MM.1S (cell line): Measurements from ENCODE around the gene UCN2.

Experiments
- DNase-seq: peaks from one replicate; pipeline ENCODE4 v3.0.0-alpha.2; 2015
- H2AFZ ChIP-seq: fragments of 300-600 bp; sonication (generic); 2 replicates; pipeline ENCODE4 v1.6.0; 2016; ENCODE audit warnings: antibody characterized with exemption, low read length
- H3F3A ChIP-seq: fragments of 300-600 bp; sonication (generic); 2 replicates; pipeline ENCODE4 v1.6.1; 2016; ENCODE audit warnings: mild to moderate bottlenecking, antibody characterized with exemption, low read length, moderate library complexity, mixed read lengths; ENCODE audit not compliant: insufficient read depth
- H3K27ac ChIP-seq: fragments of 300-600 bp; sonication (generic); 2 replicates; pipeline ENCODE4 v1.5.1; 2016; ENCODE audit warnings: mild to moderate bottlenecking, low read length
- H3K27me3 ChIP-seq: fragments of 300-600 bp; sonication (generic); replicated peaks from 2 replicates; pipeline ENCODE4 v1.6.0; 2016; ENCODE audit warnings: low read length; ENCODE audit not compliant: insufficient read depth
- H3K36me3 ChIP-seq: fragments of 300-600 bp; sonication (generic); replicated peaks from 2 replicates; pipeline ENCODE4 v1.6.1; 2016; ENCODE audit warnings: mild to moderate bottlenecking, low read length, mixed read lengths; ENCODE audit not compliant: insufficient read depth
- H3K4me1 ChIP-seq: fragments of 300-600 bp; sonication (generic); 2 replicates; pipeline ENCODE4 v1.6.1; 2016; ENCODE audit warnings: low read length, mixed read lengths
- H3K4me2 ChIP-seq: fragments of 300-600 bp; sonication (generic); 2 replicates; pipeline ENCODE4 v1.6.0; 2016; ENCODE audit warnings: low read depth, low read length
- H3K4me3 ChIP-seq: fragments of 300-600 bp; sonication (generic); 2 replicates; pipeline ENCODE4 v1.5.1; 2016; ENCODE audit warnings: low read length, mixed read lengths
- H3K79me2 ChIP-seq: fragments of 300-600 bp; sonication (generic); 2 replicates; pipeline ENCODE4 v1.6.1; 2016; ENCODE audit warnings: mixed run types, low read length, mixed read lengths
- H3K9ac ChIP-seq: fragments of 300-600 bp; sonication (generic); 2 replicates; pipeline ENCODE4 v1.6.1; 2016; ENCODE audit warnings: low read length, mixed read lengths
- H3K9me2 ChIP-seq: fragments of 300-600 bp; sonication (generic); replicated peaks from 2 replicates; pipeline ENCODE4 v1.6.1; 2016; ENCODE audit warnings: mild to moderate bottlenecking, low read length, mixed read lengths; ENCODE audit not compliant: insufficient read depth
- H3K9me3 ChIP-seq: fragments of 300-600 bp; sonication (generic); replicated peaks from 2 replicates; pipeline ENCODE4 v1.6.1; 2016; ENCODE audit warnings: mild to moderate bottlenecking, low read length, mixed read lengths; ENCODE audit not compliant: insufficient read depth
- H4K20me1 ChIP-seq: fragments of 300-600 bp; sonication (generic); 2 replicates; pipeline ENCODE4 v1.6.1; 2016; ENCODE audit warnings: mild to moderate bottlenecking, low read length, moderate library complexity, mixed read lengths; ENCODE audit not compliant: insufficient read depth
- EZH2 ChIP-seq: fragments of 300-600 bp; sonication (generic); optimal IDR thresholded peaks from 2 replicates; pipeline ENCODE3; 2017; ENCODE audit warnings: low read depth, mild to moderate bottlenecking, antibody characterized with exemption, low read length, mixed read lengths
- EZH2phosphoT487 ChIP-seq: fragments of 300-600 bp; sonication (generic); IDR thresholded peaks from 2 replicates; pipeline ENCODE4 v1.6.1; 2018; ENCODE audit warnings: antibody characterized with exemption, low read length
- TF ChIP-seq, protein P1 (sequence below): fragments of 300-600 bp; sonication (generic); IDR thresholded peaks from 2 replicates; pipeline ENCODE4 v1.5.1; 2016; ENCODE audit warnings: antibody characterized with exemption, low read length, mixed read lengths

UCN2 gene

DNA sequence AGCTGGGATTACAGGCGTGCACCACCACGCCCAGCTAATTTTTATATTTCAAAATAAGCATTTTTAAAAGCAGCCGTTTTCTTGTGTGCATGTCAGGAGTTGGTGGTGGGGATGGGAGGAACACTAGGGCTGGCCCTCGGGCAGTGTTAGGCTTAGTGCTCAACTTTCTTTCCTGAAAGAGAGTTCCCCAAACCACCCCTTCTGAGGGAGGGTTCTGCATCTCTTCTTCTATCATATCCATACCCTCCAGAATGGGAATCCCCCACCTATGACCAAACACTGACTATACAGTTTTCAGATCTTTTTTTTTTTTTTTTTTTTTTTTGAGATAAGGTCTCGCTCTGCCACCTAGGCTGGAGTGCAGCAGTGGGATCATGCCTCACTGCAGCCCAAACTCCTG lies 19.4 kb downstream of the UCN2 start:
- Histone ChIP-seq H3K27ac (no peak overlapping the region), H3K4me2 (no peak overlapping the region), H3K9me3 (no peaks in the 10 kb centered on the region), H3K9ac (no peak overlapping the region), H3K4me3 (no peak overlapping the region), H4K20me1 (no peaks in the 10 kb centered on the region), H3K36me3 (no peaks in the 10 kb centered on the region), H3K79me2 (no peaks in the 10 kb centered on the region), H3K4me1 (no peaks in the 10 kb centered on the region), H3K27me3 (no peaks in the 10 kb centered on the region), H3K9me2 (no peaks in the 10 kb centered on the region), H3F3A (no peaks in the 10 kb centered on the region), H2AFZ (no peak overlapping the region)
- TF ChIP-seq, protein P1, sequence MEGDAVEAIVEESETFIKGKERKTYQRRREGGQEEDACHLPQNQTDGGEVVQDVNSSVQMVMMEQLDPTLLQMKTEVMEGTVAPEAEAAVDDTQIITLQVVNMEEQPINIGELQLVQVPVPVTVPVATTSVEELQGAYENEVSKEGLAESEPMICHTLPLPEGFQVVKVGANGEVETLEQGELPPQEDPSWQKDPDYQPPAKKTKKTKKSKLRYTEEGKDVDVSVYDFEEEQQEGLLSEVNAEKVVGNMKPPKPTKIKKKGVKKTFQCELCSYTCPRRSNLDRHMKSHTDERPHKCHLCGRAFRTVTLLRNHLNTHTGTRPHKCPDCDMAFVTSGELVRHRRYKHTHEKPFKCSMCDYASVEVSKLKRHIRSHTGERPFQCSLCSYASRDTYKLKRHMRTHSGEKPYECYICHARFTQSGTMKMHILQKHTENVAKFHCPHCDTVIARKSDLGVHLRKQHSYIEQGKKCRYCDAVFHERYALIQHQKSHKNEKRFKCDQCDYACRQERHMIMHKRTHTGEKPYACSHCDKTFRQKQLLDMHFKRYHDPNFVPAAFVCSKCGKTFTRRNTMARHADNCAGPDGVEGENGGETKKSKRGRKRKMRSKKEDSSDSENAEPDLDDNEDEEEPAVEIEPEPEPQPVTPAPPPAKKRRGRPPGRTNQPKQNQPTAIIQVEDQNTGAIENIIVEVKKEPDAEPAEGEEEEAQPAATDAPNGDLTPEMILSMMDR: no peak
- TF ChIP-seq EZH2phosphoT487: no peak
- TF ChIP-seq EZH2: no peak
- DNase-seq: no peak

DNA sequence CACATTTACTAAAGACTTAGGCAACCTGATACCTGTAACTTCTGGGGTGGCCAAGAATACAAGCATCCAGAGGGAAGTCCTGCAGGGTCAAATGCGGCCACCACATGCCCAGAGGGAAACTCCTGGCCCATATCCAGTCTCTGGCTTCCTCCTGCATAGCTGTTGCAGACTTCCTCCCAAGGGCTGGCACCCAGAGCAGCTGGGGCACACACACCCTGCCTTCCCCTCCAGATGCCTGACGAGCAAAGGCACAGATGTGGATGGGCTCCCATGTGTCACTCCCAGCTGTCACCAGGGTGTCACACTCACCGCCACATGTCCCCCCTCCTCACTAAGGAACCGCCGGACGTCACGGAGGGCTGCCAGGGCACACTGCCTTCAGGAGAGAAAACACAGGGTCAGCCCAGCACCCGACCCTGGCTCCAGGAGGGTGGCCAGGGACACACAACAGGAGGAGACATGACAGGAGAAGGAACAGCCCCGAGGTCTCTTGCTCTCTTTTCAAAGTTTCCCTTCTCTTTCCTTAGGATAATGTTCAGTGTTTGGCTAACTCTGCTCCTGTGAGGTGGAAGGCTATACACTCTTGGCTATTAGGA lies 20.2 kb downstream of the UCN2 start:
- H3K27me3 ChIP-seq: no peaks in the 10 kb centered on the region
- H3K4me2 ChIP-seq: no peak overlapping the region
- no peaks in the 10 kb centered on the region for H3K4me1 ChIP-seq
- no peaks in the 10 kb centered on the region for H3F3A ChIP-seq
- no peaks in the 10 kb centered on the region for H3K9me3 ChIP-seq
- no peaks in the 10 kb centered on the region for H3K79me2 ChIP-seq
- TF ChIP-seq EZH2phosphoT487 (no peak), EZH2 (no peak)
- TF ChIP-seq, protein P1: no peak
- no peaks in the 10 kb centered on the region for H3K36me3 ChIP-seq
- no peak overlapping the region for H3K9ac ChIP-seq
- H3K9me2 ChIP-seq: no peaks in the 10 kb centered on the region
- no peak for DNase-seq
- H3K4me3 ChIP-seq: no peak overlapping the region
- H2AFZ ChIP-seq: no peak overlapping the region
- H3K27ac ChIP-seq: no peak overlapping the region
- H4K20me1 ChIP-seq: no peaks in the 10 kb centered on the region

DNA sequence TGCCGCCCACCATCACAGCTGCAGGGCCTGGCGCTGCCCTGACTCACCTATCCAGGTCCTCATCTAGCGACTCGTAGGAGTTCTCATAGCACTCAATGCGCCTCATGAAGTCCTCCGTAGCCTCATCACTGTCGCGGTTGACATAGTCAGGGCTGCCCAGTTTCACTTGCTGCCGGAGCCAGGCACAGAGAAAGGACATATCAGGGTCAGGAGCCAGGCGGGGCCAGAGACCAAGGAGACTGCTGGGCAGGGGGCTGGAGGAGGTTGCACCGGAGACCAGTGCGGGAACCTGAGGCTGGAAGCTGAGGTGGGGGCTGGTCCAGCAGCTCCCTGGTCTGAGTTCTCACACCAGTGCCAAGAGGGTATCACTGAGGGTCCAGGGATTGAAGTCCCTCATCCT lies 25.1 kb downstream of the UCN2 start:
- Histone ChIP-seq H3F3A (no peaks in the 10 kb centered on the region), H3K9ac (no peak overlapping the region), H4K20me1 (no peaks in the 10 kb centered on the region), H3K4me2 (no peak overlapping the region), H3K9me3 (no peaks in the 10 kb centered on the region), H3K9me2 (no peaks in the 10 kb centered on the region), H3K27me3 (no peaks in the 10 kb centered on the region), H3K4me1 (no peaks in the 10 kb centered on the region), H3K4me3 (no peak overlapping the region), H3K79me2 (no peaks in the 10 kb centered on the region), H2AFZ (no peak overlapping the region), H3K27ac (no peak overlapping the region), H3K36me3 (no peaks in the 10 kb centered on the region)
- no peak for DNase-seq
- TF ChIP-seq, protein P1: no peak
- no peak for TF ChIP-seq EZH2
- TF ChIP-seq EZH2phosphoT487: no peak
